Measurements from ENCODE around the gene WIPF2. TPM values are rescaled to one million over a fixed set of nuclear protein-coding genes. Genes with fewer than 3 reads are reported as not detected.

WIPF2 gene
- total and polyA plus RNA-seq, 2 experiments from 2014 or later = 9.2 TPM

DNA sequence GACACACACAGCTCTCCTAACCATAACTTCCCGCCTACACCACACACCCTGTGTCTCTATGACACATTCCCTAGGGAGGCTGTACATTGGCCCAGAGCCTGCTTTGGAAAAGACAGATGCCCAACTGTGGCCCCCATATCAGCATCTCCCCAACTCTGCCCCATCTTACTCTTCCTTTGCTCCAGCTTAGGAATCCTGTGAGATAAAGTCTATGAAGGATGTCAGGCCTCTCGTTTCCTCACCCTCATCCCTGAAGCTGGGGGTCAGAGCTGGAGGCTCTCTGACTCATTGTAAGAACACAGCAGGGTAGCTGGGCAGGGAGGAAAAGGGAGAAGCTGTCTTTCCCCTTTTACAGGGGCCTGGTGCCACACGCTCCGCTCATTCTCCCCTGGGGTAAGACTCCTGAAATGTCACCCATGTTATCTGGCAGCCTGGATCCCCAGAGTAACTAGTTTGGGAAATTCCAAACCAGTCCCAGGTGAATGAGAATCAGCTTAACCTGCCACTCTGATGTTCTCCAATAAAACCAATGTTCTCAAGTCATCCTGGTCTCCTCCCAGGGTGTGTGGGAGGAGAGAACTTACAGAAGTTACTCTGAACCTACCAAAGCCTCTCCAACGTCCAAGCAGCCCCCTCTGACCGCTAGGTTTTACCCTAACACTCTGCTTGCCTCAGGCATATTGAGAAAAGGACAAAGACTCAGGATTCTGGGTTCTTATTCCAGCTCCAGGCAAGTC is 39.0 kb upstream of the WIPF2 start:
- H3K27me3 ChIP-seq (ENCODE audit: insufficient read depth) = no peaks in the 10 kb centered on the region
- peak overlapping the region; percentile 28; the same call in 1 of the 3 replicates for H3K4me3 Mint-ChIP-seq
- ATAC-seq (no peak), DNase-seq (ENCODE audit: low spot score) (no peak)
- no peaks in the 10 kb centered on the region; the same call in 1 of the 2 replicates for H3K4me1 ChIP-seq (ENCODE audit: insufficient read depth)
- no peaks in the 10 kb centered on the region for H3K36me3 ChIP-seq (ENCODE audit: insufficient read depth)
- peaks cover 32% of the 10 kb centered on the region for H3K4me1 Mint-ChIP-seq
- H3K79me2 ChIP-seq (replicated peaks; ENCODE audit: insufficient read depth) = no peaks in the 10 kb centered on the region
- H3K36me3 Mint-ChIP-seq (ENCODE audit: low read depth) = peaks cover 12% of the 10 kb centered on the region
- peak overlapping the region; percentile 26; the same call in 1 of the 2 replicates for H3K27ac Mint-ChIP-seq
- TF ChIP-seq CREB1 (CRISPR knock-in tag; IDR thresholded peaks at IDR 0.05; ENCODE audit: low read depth) (no peak), NANOG (IDR thresholded peaks at IDR 0.05; ENCODE audit: borderline replicate concordance) (no peak), JUNB (IDR thresholded peaks at IDR 0.05; ENCODE audit: unreplicated experiment) (no peak), ZNF331 (CRISPR knock-in tag; IDR thresholded peaks at IDR 0.05; ENCODE audit: low read depth) (no peak), ZNF114 (CRISPR knock-in tag; IDR thresholded peaks at IDR 0.05) (no peak), EZH2phosphoT487 (IDR thresholded peaks at IDR 0.05; ENCODE audit: unreplicated experiment) (no peak), STAT1 (IDR thresholded peaks at IDR 0.05; ENCODE audit: unreplicated experiment) (no peak), POLR2AphosphoS5 (IDR thresholded peaks at IDR 0.05; ENCODE audit: low read depth) (no peak), EZH2 (IDR thresholded peaks at IDR 0.05; ENCODE audit: low read depth, unreplicated experiment) (no peak)
- TF ChIP-seq, protein P1, sequence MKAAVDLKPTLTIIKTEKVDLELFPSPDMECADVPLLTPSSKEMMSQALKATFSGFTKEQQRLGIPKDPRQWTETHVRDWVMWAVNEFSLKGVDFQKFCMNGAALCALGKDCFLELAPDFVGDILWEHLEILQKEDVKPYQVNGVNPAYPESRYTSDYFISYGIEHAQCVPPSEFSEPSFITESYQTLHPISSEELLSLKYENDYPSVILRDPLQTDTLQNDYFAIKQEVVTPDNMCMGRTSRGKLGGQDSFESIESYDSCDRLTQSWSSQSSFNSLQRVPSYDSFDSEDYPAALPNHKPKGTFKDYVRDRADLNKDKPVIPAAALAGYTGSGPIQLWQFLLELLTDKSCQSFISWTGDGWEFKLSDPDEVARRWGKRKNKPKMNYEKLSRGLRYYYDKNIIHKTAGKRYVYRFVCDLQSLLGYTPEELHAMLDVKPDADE (IDR thresholded peaks at IDR 0.05) = no peak
- TF ChIP-seq, protein P2, sequence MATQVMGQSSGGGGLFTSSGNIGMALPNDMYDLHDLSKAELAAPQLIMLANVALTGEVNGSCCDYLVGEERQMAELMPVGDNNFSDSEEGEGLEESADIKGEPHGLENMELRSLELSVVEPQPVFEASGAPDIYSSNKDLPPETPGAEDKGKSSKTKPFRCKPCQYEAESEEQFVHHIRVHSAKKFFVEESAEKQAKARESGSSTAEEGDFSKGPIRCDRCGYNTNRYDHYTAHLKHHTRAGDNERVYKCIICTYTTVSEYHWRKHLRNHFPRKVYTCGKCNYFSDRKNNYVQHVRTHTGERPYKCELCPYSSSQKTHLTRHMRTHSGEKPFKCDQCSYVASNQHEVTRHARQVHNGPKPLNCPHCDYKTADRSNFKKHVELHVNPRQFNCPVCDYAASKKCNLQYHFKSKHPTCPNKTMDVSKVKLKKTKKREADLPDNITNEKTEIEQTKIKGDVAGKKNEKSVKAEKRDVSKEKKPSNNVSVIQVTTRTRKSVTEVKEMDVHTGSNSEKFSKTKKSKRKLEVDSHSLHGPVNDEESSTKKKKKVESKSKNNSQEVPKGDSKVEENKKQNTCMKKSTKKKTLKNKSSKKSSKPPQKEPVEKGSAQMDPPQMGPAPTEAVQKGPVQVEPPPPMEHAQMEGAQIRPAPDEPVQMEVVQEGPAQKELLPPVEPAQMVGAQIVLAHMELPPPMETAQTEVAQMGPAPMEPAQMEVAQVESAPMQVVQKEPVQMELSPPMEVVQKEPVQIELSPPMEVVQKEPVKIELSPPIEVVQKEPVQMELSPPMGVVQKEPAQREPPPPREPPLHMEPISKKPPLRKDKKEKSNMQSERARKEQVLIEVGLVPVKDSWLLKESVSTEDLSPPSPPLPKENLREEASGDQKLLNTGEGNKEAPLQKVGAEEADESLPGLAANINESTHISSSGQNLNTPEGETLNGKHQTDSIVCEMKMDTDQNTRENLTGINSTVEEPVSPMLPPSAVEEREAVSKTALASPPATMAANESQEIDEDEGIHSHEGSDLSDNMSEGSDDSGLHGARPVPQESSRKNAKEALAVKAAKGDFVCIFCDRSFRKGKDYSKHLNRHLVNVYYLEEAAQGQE (IDR thresholded peaks at IDR 0.05; ENCODE audit: unreplicated experiment) = no peak
- TF ChIP-seq, protein P3, sequence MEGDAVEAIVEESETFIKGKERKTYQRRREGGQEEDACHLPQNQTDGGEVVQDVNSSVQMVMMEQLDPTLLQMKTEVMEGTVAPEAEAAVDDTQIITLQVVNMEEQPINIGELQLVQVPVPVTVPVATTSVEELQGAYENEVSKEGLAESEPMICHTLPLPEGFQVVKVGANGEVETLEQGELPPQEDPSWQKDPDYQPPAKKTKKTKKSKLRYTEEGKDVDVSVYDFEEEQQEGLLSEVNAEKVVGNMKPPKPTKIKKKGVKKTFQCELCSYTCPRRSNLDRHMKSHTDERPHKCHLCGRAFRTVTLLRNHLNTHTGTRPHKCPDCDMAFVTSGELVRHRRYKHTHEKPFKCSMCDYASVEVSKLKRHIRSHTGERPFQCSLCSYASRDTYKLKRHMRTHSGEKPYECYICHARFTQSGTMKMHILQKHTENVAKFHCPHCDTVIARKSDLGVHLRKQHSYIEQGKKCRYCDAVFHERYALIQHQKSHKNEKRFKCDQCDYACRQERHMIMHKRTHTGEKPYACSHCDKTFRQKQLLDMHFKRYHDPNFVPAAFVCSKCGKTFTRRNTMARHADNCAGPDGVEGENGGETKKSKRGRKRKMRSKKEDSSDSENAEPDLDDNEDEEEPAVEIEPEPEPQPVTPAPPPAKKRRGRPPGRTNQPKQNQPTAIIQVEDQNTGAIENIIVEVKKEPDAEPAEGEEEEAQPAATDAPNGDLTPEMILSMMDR (conservative IDR thresholded peaks at IDR 0.05; ENCODE audit: low read depth in 2 of 2) = no peak
- TF ChIP-seq, protein P4, sequence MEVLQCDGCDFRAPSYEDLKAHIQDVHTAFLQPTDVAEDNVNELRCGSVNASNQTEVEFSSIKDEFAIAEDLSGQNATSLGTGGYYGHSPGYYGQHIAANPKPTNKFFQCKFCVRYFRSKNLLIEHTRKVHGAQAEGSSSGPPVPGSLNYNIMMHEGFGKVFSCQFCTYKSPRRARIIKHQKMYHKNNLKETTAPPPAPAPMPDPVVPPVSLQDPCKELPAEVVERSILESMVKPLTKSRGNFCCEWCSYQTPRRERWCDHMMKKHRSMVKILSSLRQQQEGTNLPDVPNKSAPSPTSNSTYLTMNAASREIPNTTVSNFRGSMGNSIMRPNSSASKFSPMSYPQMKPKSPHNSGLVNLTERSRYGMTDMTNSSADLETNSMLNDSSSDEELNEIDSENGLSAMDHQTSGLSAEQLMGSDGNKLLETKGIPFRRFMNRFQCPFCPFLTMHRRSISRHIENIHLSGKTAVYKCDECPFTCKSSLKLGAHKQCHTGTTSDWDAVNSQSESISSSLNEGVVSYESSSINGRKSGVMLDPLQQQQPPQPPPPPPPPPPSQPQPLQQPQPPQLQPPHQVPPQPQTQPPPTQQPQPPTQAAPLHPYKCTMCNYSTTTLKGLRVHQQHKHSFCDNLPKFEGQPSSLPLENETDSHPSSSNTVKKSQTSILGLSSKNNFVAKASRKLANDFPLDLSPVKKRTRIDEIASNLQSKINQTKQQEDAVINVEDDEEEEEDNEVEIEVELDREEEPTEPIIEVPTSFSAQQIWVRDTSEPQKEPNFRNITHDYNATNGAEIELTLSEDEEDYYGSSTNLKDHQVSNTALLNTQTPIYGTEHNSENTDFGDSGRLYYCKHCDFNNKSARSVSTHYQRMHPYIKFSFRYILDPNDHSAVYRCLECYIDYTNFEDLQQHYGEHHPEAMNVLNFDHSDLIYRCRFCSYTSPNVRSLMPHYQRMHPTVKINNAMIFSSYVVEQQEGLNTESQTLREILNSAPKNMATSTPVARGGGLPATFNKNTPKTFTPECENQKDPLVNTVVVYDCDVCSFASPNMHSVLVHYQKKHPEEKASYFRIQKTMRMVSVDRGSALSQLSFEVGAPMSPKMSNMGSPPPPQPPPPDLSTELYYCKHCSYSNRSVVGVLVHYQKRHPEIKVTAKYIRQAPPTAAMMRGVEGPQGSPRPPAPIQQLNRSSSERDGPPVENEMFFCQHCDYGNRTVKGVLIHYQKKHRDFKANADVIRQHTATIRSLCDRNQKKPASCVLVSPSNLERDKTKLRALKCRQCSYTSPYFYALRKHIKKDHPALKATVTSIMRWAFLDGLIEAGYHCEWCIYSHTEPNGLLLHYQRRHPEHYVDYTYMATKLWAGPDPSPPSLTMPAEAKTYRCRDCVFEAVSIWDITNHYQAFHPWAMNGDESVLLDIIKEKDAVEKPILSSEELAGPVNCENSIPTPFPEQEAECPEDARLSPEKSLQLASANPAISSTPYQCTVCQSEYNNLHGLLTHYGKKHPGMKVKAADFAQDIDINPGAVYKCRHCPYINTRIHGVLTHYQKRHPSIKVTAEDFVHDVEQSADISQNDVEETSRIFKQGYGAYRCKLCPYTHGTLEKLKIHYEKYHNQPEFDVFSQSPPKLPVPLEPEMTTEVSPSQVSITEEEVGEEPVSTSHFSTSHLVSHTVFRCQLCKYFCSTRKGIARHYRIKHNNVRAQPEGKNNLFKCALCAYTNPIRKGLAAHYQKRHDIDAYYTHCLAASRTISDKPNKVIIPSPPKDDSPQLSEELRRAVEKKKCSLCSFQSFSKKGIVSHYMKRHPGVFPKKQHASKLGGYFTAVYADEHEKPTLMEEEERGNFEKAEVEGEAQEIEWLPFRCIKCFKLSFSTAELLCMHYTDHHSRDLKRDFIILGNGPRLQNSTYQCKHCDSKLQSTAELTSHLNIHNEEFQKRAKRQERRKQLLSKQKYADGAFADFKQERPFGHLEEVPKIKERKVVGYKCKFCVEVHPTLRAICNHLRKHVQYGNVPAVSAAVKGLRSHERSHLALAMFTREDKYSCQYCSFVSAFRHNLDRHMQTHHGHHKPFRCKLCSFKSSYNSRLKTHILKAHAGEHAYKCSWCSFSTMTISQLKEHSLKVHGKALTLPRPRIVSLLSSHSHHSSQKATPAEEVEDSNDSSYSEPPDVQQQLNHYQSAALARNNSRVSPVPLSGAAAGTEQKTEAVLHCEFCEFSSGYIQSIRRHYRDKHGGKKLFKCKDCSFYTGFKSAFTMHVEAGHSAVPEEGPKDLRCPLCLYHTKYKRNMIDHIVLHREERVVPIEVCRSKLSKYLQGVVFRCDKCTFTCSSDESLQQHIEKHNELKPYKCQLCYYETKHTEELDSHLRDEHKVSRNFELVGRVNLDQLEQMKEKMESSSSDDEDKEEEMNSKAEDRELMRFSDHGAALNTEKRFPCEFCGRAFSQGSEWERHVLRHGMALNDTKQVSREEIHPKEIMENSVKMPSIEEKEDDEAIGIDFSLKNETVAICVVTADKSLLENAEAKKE (CRISPR knock-in tag; IDR thresholded peaks at IDR 0.05) = no peak
- H3K27ac ChIP-seq (ENCODE audit: low read depth) = no peak overlapping the region
- peaks cover 3% of the 10 kb centered on the region; the same call in 1 of the 2 replicates for H4K20me1 ChIP-seq (replicated peaks; ENCODE audit: insufficient read depth)
- H3F3A ChIP-seq (replicated peaks; ENCODE audit: low read depth) = peaks cover 11% of the 10 kb centered on the region; the same call in 1 of the 2 replicates
- H3K9me3 Mint-ChIP-seq = no peaks in the 10 kb centered on the region; the same call in 2 of the 3 replicates
- H3K4me2 ChIP-seq = no peak overlapping the region
- no peaks in the 10 kb centered on the region for H3K9me2 ChIP-seq (ENCODE audit: insufficient read depth)
- peaks cover 12% of the 10 kb centered on the region for H3K27me3 Mint-ChIP-seq (ENCODE audit: insufficient read depth, low read depth, poor library complexity)
- H2AFZ ChIP-seq = no peak overlapping the region
- no peak overlapping the region for H3K4me3 ChIP-seq
